A673 (cell line): ENCODE measurements around the gene MAP3K7CL.

Source experiments
- EZH2 ChIP-seq: fragments of 200-600 bp; sonication (generic); IDR thresholded peaks from 2 replicates; pipeline ENCODE4 v1.6.1; 2017; ENCODE audit warnings: borderline replicate concordance, low read depth, mild to moderate bottlenecking, mixed read lengths, antibody characterized with exemption, low read length; ENCODE audit not compliant: poor library complexity, severe bottlenecking
- TF ChIP-seq, protein P1 (sequence below): fragments of 300-800, 200-600 bp; sonication (generic); conservative IDR thresholded peaks from 2 replicates; pipeline ENCODE4 v1.5.1; 2017; ENCODE audit warnings: low read depth, mild to moderate bottlenecking, antibody characterized with exemption, low read length, moderate library complexity, mixed read lengths

DNA sequence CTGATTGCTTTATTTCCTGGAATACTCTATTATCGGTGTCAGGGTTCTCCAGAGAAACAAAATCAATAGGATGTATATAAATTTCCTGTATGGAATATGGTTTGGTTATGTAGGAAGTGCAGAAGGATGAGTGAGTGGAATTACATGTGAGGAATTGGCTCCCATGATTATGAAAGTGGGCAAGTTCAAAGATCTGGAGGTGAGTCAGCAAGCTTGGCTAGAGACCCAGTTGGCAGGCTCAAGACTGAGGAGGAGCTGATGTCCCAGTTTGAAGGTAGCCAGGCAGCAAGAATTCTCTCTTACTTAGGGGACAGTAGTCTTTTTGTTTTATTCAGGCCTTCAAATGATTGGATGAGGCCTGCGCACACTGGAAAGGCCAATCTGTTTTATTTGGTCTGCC lies 57.5 kb downstream of the MAP3K7CL start:
- TF ChIP-seq, protein P1, sequence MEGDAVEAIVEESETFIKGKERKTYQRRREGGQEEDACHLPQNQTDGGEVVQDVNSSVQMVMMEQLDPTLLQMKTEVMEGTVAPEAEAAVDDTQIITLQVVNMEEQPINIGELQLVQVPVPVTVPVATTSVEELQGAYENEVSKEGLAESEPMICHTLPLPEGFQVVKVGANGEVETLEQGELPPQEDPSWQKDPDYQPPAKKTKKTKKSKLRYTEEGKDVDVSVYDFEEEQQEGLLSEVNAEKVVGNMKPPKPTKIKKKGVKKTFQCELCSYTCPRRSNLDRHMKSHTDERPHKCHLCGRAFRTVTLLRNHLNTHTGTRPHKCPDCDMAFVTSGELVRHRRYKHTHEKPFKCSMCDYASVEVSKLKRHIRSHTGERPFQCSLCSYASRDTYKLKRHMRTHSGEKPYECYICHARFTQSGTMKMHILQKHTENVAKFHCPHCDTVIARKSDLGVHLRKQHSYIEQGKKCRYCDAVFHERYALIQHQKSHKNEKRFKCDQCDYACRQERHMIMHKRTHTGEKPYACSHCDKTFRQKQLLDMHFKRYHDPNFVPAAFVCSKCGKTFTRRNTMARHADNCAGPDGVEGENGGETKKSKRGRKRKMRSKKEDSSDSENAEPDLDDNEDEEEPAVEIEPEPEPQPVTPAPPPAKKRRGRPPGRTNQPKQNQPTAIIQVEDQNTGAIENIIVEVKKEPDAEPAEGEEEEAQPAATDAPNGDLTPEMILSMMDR = no peak
- TF ChIP-seq EZH2 = no peak
